Fibroblast of mammary gland (primary cell): ENCODE measurements around the gene MFRP.

Experiments used
- DNase-seq: peaks from one replicate; pipeline ENCODE4 v3.0.0-alpha.2; 2010; ENCODE audit warnings: low read depth
- H3K4me3 ChIP-seq: 2 replicates; pipeline ENCODE4 v1.5.1; 2011; ENCODE audit warnings: low read depth, mild to moderate bottlenecking, low read length, moderate library complexity; ENCODE audit not compliant: control insufficient read depth
- CTCF ChIP-seq: conservative IDR thresholded peaks from 2 replicates; pipeline ENCODE4 v1.5.1; 2011; ENCODE audit warnings: low read depth, low read length, inconsistent platforms; ENCODE audit not compliant: control insufficient read depth, insufficient read depth

MFRP gene

GRCh38 chr11:119368121-119369034 is 21.9 kb upstream of the MFRP start:
- TF ChIP-seq CTCF, result no peak
- peak; percentile 56 for DNase-seq

GRCh38 chr11:119367661-119368120 is 21.2 kb upstream of the MFRP start:
- no peak overlapping the region for H3K4me3 ChIP-seq
- no peak for TF ChIP-seq CTCF
- peak; percentile 60 for DNase-seq

More at GRCh38 chr11:119368121-119369034, 21.9 kb upstream of the MFRP start:
- H3K4me3 ChIP-seq, result no peak overlapping the region

GRCh38 chr11:119366690-119367620 is 20.4 kb upstream of the MFRP start:
- no peak overlapping the region for H3K4me3 ChIP-seq
- DNase-seq, result peak; percentile 73
- TF ChIP-seq CTCF, result no peak

GRCh38 chr11:119365071-119365591 is 18.6 kb upstream of the MFRP start:
- peak; percentile 53 for DNase-seq
- H3K4me3 ChIP-seq, result no peak overlapping the region
- no peak for TF ChIP-seq CTCF

- H3K4me3 ChIP-seq, result no peak overlapping the region
- no peak for TF ChIP-seq CTCF
- no peak for DNase-seq
Observed at GRCh38 chr11:119363851-119364590, 17.5 kb upstream of the MFRP start.
